Colonic mucosa (tissue), 4 donors: ENCODE measurements around the gene MCM9. TPM values are rescaled to one million over a fixed set of nuclear protein-coding genes. Genes with fewer than 3 reads are reported as not detected.
"Not testable (repeated sequence)": the region's sequence is repeated elsewhere in the genome, so short reads cannot be mapped to it uniquely, and the experiment has no call there.

ENCODE experiments used
- DNase-seq: peaks from one replicate; pipeline ENCODE4 v3.0.0-alpha.2; 2020
- H3K27ac ChIP-seq: fragments of 200-600 bp; one replicate; pipeline ENCODE4 v1.8.0; 2021
- H3K27me3 ChIP-seq: fragments of 200-600 bp; one replicate; pipeline ENCODE4 v1.8.0; 2021
- H3K36me3 ChIP-seq: fragments of 200-600 bp; one replicate; pipeline ENCODE4 v1.8.0; 2021
- H3K4me1 ChIP-seq: fragments of 200-600 bp; one replicate; pipeline ENCODE4 v1.8.0; 2021; ENCODE audit warnings: mild to moderate bottlenecking
- H3K4me3 ChIP-seq: fragments of 200-600 bp; one replicate; pipeline ENCODE4 v1.8.0; 2021
- H3K9ac ChIP-seq, 2 donors: one replicate each; pipeline ENCODE4 v1.7.0; 2013; ENCODE audit warnings: control low read depth in 2 of 2, low read depth in 2 of 2, low read length in 2 of 2
- H3K9me3 ChIP-seq: fragments of 200-600 bp; one replicate; pipeline ENCODE4 v1.8.0; 2021
- intact Hi-C: fragments of 100-400 bp; cut with DNase I; formaldehyde crosslinking; loops from one replicate; pipeline ENCODE4 v1.14.1; 2022
- total RNA-seq, 2 donors: library from RNA; stranded (reverse); fragmentation: NEBNext Ultra II Directional in 1 of 2; extraction: Animal tissue kit (Norgen Biotek cat#: 25700) in 1 of 2; gene quantifications; one replicate each; pipeline ENCODE4 v1.2.1, GENCODE V29; 2021
- TF ChIP-seq, protein P1 (sequence below): fragments of 200-600 bp; IDR thresholded peaks from one replicate; pipeline ENCODE4 v1.8.0; 2022; ENCODE audit warnings: antibody characterized with exemption, mild to moderate bottlenecking
- donor health status: healthy.
- donor health status: DM: no; HTN: no; CAD: no.
- donor health status: DM: no; HTN: no; CAD: no.

The MCM9 gene
- total RNA-seq, 2 donors from 2014 or later = 14.3 to 18.5 TPM

GRCh38 chr6:118771253-118771652 is 163.7 kb downstream of the MCM9 start:
- Histone ChIP-seq H3K36me3 (no peaks in the 10 kb centered on the region), H3K9me3 (no peaks in the 10 kb centered on the region), H3K4me3 (no peak overlapping the region), H3K9ac (no peak overlapping the region), H3K4me1 (no peaks in the 10 kb centered on the region), H3K27ac (no peak overlapping the region), H3K27me3 (no peaks in the 10 kb centered on the region)
- intact Hi-C loops = no loop called here
- no peak for DNase-seq
- TF ChIP-seq, protein P1, sequence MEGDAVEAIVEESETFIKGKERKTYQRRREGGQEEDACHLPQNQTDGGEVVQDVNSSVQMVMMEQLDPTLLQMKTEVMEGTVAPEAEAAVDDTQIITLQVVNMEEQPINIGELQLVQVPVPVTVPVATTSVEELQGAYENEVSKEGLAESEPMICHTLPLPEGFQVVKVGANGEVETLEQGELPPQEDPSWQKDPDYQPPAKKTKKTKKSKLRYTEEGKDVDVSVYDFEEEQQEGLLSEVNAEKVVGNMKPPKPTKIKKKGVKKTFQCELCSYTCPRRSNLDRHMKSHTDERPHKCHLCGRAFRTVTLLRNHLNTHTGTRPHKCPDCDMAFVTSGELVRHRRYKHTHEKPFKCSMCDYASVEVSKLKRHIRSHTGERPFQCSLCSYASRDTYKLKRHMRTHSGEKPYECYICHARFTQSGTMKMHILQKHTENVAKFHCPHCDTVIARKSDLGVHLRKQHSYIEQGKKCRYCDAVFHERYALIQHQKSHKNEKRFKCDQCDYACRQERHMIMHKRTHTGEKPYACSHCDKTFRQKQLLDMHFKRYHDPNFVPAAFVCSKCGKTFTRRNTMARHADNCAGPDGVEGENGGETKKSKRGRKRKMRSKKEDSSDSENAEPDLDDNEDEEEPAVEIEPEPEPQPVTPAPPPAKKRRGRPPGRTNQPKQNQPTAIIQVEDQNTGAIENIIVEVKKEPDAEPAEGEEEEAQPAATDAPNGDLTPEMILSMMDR = no peak

GRCh38 chr6:118770835-118771234 is 164.1 kb downstream of the MCM9 start:
- no peak overlapping the region for H3K27ac ChIP-seq
- no peak overlapping the region for H3K4me3 ChIP-seq
- no peak for DNase-seq
- intact Hi-C loops = no loop called here
- no peak overlapping the region for H3K9ac ChIP-seq
- no peaks in the 10 kb centered on the region for H3K4me1 ChIP-seq
- H3K36me3 ChIP-seq = no peaks in the 10 kb centered on the region
- H3K27me3 ChIP-seq = no peaks in the 10 kb centered on the region
- no peaks in the 10 kb centered on the region for H3K9me3 ChIP-seq
- TF ChIP-seq, protein P1 = no peak

DNA sequence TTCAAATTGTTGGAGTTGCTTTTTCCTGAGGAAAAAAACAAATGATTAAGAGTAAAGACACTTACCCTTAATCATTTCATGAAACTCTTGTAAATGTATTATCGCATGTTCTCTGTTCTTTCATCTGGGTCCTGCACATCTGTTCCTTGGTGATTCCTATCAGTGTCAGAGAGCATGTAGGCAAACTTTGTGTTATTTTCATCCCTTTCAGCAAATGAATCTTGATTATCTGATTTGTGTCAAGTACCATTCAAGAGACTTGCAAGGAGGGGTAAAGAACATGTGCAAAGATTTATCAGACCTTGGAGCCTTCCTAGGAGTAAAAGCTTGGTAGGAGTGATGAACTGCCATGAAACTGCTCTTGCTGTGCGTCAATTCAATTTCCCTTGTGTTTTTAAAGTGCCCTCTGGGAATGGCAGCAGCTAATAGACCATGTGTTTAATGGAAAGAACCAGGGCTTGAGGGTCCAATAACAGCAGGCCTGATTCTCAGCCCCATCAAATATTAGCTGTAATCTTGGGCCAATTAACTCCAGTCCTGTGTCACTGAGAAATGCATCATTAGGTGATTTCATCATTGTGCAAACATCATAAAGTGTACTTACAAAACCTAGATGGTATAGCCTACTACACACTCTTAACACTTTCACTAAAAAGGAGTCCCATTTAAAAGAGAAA is 164.7 kb downstream of the MCM9 start:
- no peak overlapping the region for H3K4me3 ChIP-seq
- intact Hi-C loops = no loop called here
- TF ChIP-seq, protein P1 = no peak
- H3K9ac ChIP-seq = no peak overlapping the region
- no peaks in the 10 kb centered on the region for H3K36me3 ChIP-seq
- H3K4me1 ChIP-seq = no peaks in the 10 kb centered on the region
- no peaks in the 10 kb centered on the region for H3K9me3 ChIP-seq
- H3K27ac ChIP-seq = no peak overlapping the region
- H3K27me3 ChIP-seq = no peaks in the 10 kb centered on the region
- DNase-seq = no peak

DNA sequence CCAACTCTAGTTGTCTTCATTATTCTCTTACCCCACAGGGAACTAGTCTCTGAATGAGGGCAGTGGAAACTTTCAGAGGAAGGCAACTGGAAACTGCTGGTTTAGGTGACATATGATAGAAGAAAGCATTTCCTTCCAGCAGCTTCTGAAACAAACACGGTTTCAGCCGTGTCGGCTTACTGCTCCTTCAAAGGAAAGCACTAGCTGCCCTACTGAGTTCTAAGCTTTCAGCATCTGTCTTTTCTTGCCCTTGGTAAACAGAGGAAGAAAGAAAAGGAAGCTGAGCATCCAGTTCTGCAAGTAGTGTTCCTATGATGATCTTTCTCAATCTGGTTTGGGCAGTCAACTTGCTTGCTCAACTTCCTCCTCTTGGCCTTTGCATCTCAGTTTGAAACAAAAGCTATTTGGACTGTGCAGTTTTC is 166.0 kb downstream of the MCM9 start:
- Histone ChIP-seq H3K27me3 (no peaks in the 10 kb centered on the region), H3K4me3 (no peak overlapping the region), H3K27ac (no peak overlapping the region), H3K9ac (no peak overlapping the region), H3K36me3 (no peaks in the 10 kb centered on the region), H3K4me1 (no peaks in the 10 kb centered on the region), H3K9me3 (no peaks in the 10 kb centered on the region)
- TF ChIP-seq, protein P1 = no peak
- no peak for DNase-seq
- intact Hi-C loops = no loop called here

DNA sequence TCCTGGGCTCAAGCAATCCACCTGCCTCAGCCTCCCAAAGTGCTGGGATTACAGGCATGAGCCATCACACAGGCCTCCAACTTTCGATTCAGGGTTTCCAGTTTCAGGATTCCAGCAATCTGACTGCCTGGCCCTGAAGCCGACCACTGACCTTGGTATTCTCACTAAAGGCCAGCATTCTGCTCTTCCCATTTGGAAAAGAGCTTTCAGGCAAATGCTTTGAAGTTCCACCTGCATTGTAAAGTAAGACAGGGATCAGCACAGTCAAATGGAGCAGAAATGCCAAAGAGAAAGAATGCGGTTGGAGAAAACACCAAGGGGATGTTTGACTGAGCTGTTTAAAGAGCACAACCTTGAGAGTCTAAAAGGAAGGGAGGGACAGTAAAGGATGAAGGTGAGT is 166.5 kb downstream of the MCM9 start:
- H3K9ac ChIP-seq = no peak overlapping the region
- no peaks in the 10 kb centered on the region for H3K36me3 ChIP-seq
- no peaks in the 10 kb centered on the region for H3K4me1 ChIP-seq
- intact Hi-C loops = no loop called here
- TF ChIP-seq, protein P1 = no peak
- H3K27ac ChIP-seq = no peak overlapping the region
- H3K9me3 ChIP-seq = no peaks in the 10 kb centered on the region
- no peak for DNase-seq
- H3K4me3 ChIP-seq = no peak overlapping the region
- H3K27me3 ChIP-seq = no peaks in the 10 kb centered on the region

- H3K27me3 ChIP-seq, H3K9me3 ChIP-seq, DNase-seq, intact Hi-C loops, H3K4me3 ChIP-seq, H3K27ac ChIP-seq, H3K36me3 ChIP-seq, H3K4me1 ChIP-seq, H3K9ac ChIP-seq: not testable (repeated sequence)
Measured at GRCh38 chr6:118765316-118765715, 169.6 kb downstream of the MCM9 start.
